Stimulated activated CD8-positive, alpha-beta memory T cell treated with anti-CD3 and anti-CD28 coated beads, Interleukin-12 subunit alpha, Interleukin-12 subunit beta, amount 100 ng/mL, for 1 hour (primary cell): ENCODE results near the gene XRCC3.

Experiments
- DNase-seq: peaks from one replicate; pipeline ENCODE4 v3.0.0-alpha.2; 2020; ENCODE audit warnings: low read depth

XRCC3 gene

GRCh38 chr14:103725739-103726395, 10.6 kb upstream of the XRCC3 start:
- no peak for DNase-seq

DNA sequence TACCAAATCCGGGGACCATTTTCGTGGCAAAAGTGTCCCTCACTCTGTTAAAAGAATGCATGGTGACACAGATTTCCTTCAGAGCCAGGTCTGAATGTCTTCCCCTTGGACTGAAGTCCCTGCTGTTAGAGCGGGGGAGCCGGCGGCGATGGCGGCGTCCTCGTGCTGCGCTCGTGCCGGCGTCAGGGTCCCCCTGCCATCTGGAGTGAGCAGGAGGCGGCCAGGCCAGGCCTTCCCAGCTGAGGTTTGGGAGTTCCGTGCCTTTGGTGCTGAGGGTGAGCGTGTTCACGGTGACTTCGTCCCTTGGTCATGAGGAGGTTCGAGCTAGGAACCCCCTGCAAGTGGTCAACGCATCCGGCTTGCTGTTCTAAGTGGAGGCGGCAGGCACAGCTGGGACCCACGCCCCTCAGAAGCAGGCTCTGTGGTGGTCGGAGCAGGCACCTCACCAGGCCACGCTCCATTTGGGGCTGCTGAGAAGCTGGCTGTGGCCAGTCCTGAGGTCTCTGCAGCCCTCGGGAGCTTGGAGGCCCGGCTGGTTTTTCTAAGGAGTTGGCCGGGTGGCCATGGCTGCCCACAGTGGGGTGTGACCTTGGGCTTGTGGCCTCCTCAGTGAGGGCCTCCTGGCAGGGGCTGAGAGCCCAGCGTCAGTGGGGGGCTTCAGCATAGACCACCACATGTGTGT, 9.9 kb upstream of the XRCC3 start:
- no peak for DNase-seq

GRCh38 chr14:103724116-103724515, 8.9 kb upstream of the XRCC3 start:
- no peak for DNase-seq

- no peak for DNase-seq
Observed at GRCh38 chr14:103723748-103724081, 8.5 kb upstream of the XRCC3 start.

DNA sequence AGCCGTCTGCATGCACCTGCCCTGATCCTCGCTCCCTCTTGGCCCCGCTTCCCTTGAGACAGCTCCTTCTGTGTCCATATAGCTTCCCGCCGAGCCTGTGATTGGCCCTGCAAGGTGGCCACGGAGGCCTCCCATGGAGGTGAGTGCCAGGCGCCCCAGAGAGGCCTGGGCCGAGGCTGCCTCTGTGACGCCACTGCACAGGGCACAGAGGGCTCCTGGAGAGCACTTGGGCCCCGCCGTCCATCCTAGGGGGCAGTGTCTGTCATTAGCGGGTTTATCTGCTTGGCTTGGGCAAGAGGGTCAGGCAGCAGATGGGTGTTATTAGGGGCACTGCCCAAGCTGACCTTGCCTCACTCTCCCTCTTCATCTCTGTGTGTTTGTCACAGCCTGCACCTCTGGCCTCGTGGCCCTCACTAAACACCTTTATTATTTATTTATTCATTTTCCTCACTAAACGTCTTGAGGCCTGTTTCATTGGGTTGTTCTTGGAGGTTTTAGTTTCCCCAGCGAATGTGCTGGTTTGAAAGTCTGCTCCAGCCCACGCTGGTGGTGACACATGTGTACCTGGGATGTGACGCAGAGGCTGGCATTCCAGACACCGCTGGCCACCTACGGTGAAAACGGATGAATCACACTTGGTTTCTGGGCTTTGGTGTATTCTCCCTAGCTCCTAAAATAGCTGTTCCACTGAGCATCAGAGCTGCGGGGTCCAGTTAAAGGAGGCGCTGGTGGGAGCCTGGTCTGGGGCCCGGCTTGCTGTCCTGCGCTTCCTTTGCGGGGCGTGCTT, 6.3 kb upstream of the XRCC3 start:
- DNase-seq = no peak

DNA sequence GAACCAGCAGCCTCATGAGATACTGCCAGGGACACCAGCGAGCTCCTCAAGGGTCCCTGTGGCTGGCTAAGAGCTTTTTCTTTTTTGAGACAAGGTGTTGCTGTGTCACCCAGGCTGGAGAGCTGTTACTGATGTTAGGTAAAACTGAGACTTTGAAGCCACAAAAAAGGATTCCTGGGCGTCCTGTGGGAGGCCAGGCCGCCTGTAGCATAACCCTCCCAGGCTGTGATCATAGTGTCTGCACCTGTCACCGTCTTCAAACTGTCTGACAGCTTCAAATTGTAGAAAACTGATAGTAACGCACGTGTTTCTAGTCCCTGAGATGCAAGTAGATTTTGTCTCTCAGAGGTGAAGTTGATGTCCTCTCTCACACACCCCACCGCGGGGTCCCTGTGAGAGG, 4.5 kb upstream of the XRCC3 start:
- DNase-seq = no peak

- no peak for DNase-seq
Observed at GRCh38 chr14:103718572-103718971, 3.3 kb upstream of the XRCC3 start.

GRCh38 chr14:103716899-103717411, 1.7 kb upstream of the XRCC3 start:
- DNase-seq = no peak

DNA sequence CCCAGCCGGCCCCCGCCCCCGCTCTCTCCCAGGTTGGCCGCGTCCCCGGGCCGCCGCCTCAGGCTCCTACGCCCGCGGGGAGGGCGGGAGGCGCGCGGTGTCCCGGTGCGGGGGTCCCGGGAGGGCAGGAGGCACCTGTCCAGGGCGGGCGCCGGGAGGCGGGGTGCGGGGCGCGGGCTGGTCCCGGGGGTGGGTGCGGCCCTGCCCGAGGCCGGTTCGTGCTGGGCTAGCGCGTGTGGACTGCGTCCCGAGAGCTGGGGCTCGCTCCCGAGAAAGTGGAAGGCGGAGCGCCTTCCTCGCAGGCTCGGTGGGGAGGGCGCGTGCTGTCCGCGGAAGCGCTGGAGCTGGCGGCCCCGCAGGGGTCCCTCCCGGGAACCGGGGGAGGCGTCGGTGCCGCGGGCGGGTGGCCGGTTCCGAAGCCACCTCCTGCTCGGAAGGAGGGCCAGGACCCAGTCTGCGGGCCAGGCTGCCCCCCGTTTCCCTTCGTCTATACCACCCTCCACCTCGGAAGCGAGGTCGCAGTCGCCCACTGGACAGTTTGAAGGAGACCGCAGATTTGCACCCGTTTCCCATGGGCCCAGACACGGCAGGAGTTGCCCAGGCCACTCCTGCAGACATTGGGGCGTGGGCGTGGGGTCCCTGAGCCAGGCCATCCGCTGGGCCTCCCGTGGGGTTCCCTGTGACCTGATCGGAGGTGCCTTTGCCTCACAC, 995 bp upstream of the XRCC3 start:
- DNase-seq = no peak

GRCh38 chr14:103714063-103714724, 1.1 kb downstream of the XRCC3 start:
- DNase-seq = no peak

GRCh38 chr14:103713304-103714062, 1.8 kb downstream of the XRCC3 start:
- DNase-seq = no peak

- no peak for DNase-seq
Observed at GRCh38 chr14:103712633-103713247, 2.5 kb downstream of the XRCC3 start.

GRCh38 chr14:103711516-103712431, 3.5 kb downstream of the XRCC3 start:
- no peak for DNase-seq

GRCh38 chr14:103710771-103711377, 4.4 kb downstream of the XRCC3 start:
- DNase-seq = no peak

GRCh38 chr14:103709814-103710213, 5.4 kb downstream of the XRCC3 start:
- no peak for DNase-seq

DNA sequence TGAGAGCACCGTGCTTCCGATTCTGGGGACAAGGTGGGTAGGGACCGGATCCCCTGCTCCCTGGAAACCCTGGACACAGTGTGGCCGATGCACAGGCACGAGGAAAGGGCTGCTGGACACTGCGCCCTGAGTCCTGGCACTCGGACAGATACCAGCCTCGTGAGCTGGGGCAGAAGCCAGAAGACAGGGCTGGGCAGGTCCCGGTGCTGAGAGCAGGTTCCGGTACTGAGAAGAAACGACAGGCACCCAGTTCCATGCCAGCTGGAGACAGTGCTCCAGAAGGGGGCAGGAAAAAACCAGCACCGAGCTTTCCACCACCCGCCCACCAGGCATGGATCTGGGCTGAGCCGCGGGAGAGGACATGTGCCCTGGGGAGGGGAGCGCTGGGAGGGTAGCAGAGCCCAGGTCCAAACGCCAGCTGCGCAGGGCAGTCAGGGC, 6.5 kb downstream of the XRCC3 start:
- DNase-seq = no peak

DNA sequence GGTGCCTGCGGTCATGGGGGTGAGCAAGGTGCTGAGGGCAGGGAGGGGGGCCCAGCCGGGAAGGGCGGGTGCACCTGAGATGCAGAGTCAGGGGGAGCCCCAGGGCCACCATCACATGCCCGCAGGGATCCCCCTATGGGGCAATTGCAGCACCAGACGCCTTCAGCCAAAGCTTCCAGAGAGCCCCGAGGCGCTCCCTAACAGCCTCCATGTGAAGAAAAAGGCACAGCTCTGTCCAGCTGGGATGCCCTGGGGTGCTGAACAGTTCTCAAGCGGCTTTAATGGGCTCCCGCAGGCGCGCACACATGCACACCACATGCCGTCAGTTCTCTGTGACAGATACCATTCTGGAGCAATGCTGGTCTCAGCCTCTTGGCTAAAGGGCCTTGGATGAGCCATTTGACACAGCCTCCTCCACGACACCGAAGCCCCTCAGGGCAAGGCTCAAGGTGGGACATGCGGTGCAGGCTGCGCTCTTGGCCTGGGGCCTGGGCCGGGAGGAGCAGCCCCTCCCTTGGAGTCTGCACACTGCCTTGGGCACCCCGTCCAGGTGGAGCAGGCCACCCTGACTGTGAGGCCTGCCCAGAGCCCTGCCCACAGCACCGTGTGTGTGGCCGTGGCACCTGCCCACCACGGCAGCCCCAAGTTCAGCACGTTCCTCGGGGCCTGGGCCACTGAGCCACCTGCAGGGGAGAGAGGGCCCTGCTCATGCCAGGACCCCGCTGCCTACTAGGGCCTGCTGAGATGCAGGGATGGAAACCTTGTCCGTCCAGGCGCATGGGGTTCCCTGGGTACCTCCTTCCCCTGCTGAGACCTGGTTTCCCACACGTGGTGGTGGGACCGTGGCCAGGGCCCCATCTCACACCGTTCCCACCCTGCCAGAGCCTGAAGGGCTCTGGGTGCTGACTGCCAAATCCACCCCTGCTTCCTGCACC, 7.7 kb downstream of the XRCC3 start:
- no peak for DNase-seq
